Stimulated activated CD8-positive, alpha-beta memory T cell treated with anti-CD3 and anti-CD28 coated beads, Interleukin-4, amount 100 ng/mL, for 48 hours (primary cell): ENCODE data around the gene ZDHHC18.
"Not testable (repeated sequence)": the region's sequence is repeated elsewhere in the genome, so short reads cannot be mapped to it uniquely, and the experiment has no call there.

ENCODE experiments used
- DNase-seq: peaks from one replicate; pipeline ENCODE4 v3.0.0-alpha.2; 2020

ZDHHC18 gene

DNA sequence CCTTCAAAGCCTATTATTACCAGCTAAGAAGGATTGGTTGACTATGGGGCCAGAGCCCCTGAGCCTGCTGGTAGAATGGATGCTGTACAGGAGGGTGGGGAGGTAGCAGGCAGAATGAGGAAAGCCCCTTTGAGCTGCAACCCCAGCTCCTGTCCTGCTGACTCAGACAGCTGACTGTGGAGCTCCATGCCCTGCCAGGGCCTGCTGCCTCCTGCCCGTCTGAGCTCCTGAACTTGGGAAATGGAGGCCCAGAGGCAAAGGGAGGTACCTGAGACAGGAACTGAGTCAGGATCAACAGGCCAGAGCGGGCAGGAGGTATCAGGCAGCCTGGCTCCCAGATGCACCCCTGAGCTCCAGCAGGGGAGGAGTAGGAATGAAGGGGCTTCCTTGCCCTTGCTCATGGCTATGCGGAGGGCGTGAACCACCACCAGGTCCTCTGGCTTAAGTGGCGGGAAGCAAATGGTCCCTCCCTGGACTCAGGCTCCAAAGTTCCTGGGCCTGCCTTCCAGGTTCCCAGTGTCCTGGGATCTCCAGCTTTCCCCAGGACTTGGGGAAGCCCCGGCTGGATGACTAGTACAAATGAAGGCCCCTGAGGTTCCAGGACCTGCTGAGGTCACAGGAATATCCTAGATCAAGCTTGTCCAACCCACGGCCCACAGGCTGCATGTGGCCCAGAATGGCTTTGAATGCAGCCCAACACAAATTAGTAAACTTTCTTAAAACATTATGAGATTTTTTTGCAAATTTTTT is 32.6 kb downstream of the ZDHHC18 start:
- DNase-seq: no peak

DNA sequence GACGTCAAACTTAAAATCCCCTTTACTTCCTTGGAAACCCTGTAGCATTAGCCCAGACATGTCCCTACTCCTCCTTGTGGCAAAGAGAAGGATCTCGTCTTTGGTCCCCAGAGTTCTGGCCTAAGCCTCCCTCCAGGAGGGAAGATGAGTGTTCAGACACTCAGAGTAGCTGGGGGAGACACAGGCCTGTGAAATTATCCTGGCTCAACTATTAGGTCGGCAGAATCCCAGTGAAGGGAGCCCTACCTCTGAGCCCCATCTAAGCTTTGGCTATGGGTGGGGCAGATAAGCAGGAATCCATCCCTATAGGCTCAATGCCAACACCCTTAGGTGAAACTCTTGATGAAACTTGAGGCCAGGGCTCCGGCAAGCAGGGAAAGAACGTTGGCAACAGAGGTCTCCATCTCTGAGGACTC is 34.8 kb downstream of the ZDHHC18 start:
- DNase-seq: no peak

DNA sequence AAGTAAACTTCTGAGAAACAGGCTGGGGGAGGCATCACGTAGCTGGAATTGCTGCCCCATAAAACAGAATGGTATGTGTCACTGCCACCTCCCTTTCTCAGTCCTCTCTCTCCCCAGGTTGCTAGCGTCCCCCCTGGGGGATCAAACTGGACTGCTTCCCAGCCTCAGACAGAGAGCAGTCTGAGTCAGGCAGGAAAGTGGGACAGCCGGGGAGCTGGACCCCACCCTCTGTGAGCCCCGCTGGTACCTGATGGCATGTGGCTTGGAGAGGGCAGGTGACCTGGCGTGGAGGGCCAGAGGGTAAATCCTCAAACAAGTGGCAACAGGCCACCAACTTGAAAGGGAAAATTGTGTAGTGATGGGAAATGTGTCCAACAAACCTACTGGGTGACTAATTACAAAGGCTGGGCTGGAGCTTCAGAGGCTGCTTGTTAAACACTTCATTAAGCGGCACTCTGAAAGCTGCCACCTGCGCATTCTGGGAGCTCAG is 35.4 kb downstream of the ZDHHC18 start:
- no peak for DNase-seq

DNA sequence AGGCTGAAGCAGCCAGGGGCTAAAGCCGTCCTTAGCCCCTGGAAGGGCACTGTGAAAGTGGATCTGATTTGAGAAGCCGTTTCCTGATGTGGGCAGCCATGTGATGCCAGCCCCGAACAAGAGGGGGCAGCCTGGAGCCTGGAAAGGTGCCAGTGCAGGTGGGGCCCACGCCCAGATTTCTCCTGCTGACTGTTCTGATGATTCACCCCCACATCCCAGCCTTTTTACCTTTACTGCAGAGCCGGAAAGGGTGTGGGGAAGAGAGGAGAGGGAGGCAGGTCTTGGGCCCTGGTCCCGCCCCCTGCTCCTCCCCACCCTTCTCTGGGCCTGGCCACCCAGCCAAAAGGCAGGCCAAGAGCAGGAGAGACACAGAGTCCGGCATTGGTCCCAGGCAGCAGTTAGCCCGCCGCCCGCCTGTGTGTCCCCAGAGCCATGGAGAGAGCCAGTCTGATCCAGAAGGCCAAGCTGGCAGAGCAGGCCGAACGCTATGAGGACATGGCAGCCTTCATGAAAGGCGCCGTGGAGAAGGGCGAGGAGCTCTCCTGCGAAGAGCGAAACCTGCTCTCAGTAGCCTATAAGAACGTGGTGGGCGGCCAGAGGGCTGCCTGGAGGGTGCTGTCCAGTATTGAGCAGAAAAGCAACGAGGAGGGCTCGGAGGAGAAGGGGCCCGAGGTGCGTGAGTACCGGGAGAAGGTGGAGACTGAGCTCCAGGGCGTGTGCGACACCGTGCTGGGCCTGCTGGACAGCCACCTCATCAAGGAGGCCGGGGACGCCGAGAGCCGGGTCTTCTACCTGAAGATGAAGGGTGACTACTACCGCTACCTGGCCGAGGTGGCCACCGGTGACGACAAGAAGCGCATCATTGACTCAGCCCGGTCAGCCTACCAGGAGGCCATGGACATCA is 36.5 kb downstream of the ZDHHC18 start, which contains the start of gene SFN:
SFN (plus strand) TSS at position 369 of the 904 bp plus-strand sequence; CDS start at position 433, 64 bp downstream.
- peak; percentile 82 for DNase-seq

DNA sequence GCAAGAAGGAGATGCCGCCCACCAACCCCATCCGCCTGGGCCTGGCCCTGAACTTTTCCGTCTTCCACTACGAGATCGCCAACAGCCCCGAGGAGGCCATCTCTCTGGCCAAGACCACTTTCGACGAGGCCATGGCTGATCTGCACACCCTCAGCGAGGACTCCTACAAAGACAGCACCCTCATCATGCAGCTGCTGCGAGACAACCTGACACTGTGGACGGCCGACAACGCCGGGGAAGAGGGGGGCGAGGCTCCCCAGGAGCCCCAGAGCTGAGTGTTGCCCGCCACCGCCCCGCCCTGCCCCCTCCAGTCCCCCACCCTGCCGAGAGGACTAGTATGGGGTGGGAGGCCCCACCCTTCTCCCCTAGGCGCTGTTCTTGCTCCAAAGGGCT is 37.2 kb downstream of the ZDHHC18 start:
- DNase-seq: no peak

DNA sequence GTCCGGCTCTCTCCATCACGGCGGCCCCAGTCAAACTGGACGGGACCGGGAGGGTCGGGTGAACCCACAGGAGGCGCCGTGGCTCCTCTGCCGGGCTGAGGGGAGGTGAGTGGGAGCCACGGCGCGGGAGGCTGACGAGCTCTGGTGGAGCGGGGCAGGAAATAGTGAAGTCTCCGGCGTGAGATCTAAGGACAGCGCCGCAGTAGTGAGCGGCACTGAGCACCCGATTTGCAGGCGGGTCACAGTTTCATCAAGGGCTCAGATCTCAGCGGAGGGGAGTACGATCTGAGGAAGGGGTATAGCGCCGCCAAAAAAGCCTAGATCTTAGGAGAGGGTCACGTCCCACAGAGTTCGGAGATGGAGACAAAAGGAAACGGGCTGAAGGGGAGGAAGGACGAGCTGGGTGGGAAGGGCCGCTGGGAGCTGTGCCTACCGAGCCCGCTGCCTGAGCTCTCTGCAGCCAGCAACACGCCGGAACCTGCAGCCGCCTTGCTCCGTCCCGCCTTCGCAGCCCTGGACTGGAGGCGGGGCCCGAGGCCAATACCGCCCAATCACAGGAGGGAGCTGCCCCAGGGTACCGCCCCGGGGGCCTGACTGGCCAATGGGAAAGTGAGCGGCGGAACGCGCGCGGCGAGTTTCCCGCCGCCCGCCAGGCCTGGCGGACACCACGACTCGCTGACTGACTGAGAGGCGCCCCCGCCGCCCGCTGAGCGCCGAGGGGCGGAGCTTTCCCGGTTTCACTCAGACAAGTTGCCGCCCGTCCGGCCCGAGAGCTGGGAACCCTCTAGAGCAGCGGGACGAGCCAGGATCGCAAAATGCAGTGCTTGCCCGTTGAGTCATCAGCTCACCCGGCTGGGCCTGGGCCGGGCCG is 38.4 kb downstream of the ZDHHC18 start:
- peak; percentile 95 for DNase-seq

DNA sequence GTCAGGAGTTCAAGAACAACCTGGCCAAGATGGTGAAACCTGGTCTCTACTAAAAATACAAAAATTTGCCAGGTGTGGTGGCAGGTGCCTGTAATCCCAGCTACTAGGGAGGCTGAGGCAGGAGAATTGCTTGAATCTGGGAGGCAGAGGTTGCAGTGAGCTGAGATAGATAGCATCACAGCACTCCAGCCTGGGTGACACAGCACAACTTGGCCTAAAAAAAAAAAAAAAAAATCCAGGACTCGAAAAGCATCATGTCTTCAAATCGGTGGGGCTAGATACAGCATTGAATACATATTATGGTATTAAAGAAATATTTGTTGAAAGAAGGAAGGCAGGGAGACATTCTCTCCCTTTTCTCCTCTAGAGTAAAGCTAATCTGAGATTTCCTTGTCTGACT is 46.6 kb downstream of the ZDHHC18 start:
- DNase-seq: not testable (repeated sequence)

DNA sequence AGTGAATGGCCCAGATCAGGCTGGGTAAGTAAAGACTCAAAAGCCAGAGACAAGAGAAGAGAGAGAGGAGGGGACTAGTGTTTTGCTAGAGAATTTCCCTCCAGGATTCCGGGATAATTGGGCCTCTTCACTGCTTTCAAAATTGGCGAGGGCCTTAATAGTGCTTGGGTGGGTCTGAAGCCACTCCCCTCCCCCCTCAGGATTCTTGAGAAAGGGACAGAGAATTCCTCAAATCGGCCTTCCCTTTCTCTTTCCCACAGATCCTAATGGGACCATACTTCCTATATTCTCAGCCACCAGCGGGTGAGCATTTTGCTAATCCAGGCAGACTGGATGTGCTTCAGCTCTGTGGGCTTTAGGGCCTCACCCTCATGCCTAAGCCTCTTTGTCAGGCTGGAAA is 48.4 kb downstream of the ZDHHC18 start:
- DNase-seq: no peak

DNA sequence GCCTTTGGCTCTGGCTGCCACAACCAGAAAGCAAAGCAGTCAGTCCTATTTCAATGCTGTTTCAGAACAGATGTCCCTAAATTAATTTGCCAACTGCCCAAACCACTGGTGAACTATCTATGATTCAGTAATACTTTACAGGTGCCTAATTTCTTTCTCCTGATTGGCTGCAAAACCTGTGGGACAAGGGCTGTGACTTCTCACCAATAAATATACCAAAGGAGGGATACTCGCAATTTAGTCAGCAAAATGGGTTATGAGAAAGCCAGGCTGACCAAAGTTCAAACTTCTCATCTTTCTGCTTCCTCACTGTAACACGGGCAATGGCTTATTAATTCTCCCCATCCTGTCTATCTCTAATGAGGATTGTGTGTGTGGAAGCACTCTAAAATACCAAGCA is 50.8 kb downstream of the ZDHHC18 start:
- no peak for DNase-seq

DNA sequence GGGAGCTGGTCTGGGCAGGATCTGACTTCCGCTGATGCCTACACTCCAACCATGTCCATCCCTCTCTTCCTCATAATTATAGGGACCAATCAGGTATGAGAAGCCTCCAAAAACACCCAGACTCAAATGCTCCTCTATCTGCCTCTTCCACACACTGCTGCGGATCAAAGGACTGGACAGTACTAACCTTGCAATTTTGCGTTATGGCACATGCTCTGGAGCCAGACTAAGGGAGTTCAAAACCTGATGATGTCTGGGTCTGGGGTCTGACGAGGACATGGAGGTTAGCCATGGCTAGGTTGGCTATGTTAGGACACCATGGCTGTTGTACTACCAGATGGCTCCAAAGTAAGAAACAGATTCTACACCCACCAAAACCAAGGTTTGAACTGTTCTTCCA is 53.3 kb downstream of the ZDHHC18 start:
- DNase-seq: no peak

DNA sequence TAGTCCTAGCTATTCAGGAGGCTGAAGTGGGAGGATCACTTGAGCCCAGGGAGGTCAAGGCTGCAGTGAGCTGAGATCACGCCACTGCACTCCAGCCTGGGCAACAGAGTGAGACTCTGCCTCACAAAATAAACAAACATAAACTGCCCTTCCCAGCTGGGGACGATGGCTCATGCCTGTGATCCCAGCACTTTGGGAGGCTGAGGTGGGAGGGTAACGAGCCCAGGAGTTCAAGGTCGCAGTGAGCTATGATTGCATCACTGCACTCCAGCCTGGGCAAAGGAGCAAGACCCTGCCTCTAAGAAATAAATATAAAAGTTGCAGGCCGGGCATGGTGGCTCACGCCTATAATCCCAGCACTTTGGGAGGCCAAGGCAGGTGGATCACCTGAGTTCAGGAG is 55.1 kb downstream of the ZDHHC18 start:
- DNase-seq: not testable (repeated sequence)

DNA sequence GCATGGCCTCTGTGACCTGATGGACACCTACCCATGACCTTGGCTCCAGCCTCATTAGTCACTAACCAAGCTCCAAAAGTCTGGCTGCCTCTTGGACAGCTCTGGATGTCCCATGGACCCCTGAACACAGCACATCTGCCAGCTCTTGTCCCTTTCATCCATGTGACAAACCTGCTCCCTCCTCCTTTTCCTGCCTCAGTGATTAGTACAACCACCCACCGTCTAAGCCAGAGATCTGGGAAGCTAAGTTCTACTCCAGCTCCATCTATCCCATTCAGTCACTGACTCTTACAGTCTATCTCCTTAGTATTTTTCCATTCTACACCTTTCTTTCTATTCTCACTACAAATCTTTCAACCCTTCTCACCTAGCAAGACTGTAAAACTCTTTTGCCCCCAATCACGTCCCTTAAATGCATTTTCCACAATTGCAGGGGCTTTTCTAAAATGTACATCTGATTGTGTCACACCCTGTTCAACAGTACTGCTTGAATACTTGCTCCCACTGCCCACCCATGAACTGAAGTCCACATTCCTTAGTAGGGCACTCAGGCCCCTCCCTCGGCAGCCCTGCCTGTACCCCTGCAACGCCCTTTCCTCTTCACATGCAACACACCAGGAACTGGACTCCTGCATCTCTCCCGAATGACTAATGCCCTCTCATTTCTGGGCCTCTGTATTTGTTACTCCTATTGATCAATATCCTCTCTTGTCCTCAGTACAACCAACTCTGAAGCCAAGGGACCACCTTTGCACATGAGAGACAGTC is 56.4 kb downstream of the ZDHHC18 start:
- no peak for DNase-seq

DNA sequence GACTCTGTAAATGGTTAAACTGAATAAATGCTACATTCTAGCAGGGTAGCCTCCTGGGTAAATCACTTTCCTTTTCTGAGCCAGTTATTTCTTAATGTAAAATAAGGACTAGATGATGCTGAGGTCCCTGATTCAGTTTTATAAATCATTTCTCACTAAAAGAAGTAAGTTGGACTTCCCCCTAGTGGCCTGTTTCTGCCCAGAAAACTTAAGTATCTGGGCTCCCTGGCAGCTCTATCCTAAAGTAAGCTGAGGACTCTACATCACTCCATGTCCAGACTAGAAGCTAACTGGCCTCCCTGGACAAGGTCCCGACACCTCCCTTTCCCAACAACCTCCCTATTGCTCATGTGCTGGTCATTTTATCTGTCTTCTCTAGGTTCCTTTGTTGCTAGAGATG is 60.6 kb downstream of the ZDHHC18 start:
- DNase-seq: no peak

DNA sequence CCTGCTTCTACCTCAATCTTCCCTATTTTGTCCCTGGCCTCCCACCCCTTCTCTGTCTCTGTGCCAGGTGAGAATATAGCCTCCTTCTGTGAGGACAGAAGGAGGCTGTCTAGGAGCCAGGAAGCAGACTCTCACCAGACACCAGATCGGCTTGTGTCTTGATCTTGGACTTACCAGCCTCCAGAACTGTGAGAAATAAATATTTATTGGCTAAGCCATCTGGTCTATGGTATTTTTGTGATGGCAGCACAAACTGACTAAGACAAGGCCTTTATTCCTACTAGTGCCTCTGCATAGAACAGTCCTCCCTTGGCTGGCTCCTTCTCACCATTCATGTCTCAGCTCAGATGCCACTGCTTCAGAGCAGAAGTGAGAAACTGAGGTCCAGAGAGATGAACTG is 61.7 kb downstream of the ZDHHC18 start:
- DNase-seq: no peak

DNA sequence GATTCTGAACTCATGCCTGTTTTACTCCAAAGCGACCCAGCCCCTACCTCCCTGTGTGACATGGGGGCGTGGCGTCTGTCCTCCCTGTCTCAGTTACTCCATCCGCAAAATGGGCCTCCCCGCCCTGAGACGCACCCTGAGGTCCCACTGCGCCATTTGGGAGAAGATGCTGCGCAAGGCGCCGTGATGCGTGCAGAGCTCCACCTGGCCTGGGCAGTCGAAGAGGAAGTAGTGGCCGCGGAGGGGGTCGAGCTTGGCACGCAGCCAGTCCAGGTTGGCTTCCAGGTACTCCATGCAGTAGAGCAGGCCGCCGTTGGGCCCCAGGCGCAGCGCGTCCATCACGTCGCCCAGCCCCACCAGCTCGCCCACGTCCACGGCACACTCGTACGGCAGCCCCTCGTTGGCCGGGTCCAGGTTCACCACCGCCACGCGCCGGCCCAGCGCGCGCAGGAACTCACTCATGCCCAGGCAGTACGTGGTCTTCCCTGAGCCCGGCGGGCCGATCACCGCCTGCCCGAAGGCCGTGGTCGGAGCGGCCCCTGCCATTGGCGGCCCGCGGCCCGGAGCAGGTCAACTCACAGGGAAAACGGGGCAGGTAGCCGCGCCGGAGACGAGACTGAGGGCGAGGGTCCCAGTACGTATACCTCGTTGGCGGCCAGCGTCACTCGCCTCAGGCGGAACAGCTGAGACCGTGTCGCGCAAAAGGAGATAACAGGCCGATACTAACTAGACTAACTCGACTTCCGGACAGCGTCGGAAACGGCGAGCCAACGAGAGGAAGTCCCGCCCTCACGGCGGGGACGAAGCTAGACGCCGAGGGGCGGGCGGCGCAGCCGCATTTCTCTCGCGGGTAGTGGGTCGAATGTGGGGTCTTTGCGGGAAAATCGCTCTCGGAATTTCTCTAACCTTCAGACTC is 63.3 kb downstream of the ZDHHC18 start, which contains the start of gene GPN2:
GPN2 (minus strand) TSS at position 733 of the 916 bp plus-strand sequence; CDS start at position 546, 187 bp downstream.
- peak; percentile 85 for DNase-seq

DNA sequence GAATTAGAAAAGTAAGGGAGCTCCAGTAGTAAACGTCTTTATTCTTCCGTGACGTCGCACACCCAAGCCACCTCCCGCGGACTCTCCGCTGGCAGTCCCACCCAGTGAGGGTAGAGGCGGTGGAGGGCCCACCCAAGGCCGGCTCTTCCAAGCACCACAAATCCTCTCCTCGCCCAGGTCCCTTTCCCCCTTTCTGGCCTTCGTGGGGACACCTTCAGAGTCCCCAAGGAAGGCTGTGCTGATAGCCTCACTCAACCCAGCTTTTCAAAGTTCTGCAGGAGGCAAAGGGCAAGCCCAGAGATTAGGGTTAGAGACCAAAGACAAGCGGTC is 63.9 kb downstream of the ZDHHC18 start:
- DNase-seq: no peak

DNA sequence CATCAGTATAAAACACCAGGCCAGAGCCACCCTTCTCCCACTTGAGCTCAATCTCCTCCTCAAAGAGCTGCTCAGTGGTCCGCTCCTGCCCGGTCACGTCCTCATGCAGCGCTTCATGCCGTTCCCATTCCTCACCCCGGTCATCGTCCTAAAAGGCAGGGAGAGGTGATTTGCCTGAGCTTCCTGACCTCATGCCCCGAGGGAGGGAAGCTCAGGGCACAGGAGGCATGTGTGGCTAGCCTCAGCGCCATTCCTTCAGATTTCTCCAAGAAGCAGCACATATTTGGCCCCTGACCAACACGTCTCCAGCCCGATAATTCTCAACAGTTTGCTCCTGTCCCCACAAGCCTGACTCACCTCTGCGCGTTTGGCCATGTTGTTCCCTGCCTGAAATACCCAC is 67.8 kb downstream of the ZDHHC18 start:
- DNase-seq: no peak

DNA sequence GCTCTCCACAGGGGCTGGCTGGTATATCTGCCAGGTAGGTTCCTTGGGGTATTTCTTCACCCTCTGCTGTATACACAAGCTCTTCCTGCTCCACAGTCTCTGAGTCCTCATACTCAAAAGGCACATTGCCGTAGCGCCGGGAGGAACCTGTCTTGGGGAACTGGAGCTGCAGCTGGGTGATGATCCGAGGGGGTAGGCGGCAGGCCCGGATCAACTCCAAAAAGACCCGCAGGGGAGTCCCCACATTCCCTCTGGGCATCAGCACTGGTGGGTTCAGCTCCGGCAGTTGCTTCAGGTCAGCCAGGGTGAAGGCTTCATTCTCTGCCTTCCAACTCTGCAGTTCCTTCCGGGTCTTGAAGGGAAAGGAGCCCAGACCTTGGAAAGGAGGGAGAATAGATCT is 70.9 kb downstream of the ZDHHC18 start:
- DNase-seq: no peak

DNA sequence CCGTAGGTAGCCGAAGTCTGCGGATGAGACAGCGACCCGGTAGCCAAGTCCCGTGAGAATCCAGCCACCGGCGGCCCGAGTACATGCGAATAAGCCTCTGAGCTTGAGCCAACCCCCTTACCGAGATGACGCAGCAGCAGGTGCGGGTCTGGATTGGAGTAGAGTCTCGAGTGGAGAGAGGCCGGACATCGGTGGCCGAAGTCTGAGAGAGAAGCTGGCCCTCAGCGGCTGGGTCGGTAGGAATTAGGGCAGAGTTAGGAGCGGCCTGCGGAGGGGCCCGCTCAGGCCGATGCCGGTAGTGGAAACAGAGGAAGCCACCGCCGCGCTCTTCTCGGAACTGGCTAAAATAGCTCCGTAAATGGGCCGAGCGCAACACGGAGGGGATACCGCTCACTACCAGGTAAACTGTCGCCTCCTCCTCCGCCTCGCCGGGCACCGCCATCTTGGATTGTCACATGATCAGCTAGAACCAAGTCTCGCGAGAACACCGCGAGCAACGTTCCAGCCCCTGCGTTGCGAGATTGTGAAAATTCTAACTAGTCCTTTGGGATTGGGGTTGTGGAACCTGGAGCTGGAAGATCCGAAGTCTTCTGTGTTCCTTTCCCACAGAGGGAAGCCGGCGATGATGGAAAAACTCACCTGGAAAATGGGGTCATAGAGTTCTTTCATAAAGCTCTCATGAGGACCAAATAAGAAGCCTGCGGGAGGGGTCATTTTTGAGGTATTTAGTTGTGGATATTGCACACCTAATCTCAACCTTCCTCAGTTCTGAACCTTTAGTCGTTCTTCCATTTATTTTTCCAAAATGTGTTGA is 73.7 kb downstream of the ZDHHC18 start, which contains the start of gene GPATCH3:
GPATCH3 (minus strand) TSS at position 467 of the 814 bp plus-strand sequence; CDS start at position 442, 25 bp downstream.
- peak; percentile 92 for DNase-seq
